Hematopoietic multipotent progenitor cell (in vitro differentiated cells): ENCODE results near the gene PGAM5. TPM values are rescaled to one million over a fixed set of nuclear protein-coding genes. Genes with fewer than 3 reads are reported as not detected.

Experiments
- DNase-seq, 3 donors: peaks; one replicate each; pipeline ENCODE4 v3.0.0-alpha.2; 2011 to 2015; ENCODE audit warnings: low read depth in 2 of 3, low spot score in 2 of 3
- total RNA-seq: library from RNA; depleted of rRNA; stranded (reverse); fragments of >200 nt; gene quantifications from one replicate; pipeline ENCODE4 v1.2.3, GENCODE V29; 2012

The PGAM5 gene
- total RNA-seq, result 61.7 TPM

DNA sequence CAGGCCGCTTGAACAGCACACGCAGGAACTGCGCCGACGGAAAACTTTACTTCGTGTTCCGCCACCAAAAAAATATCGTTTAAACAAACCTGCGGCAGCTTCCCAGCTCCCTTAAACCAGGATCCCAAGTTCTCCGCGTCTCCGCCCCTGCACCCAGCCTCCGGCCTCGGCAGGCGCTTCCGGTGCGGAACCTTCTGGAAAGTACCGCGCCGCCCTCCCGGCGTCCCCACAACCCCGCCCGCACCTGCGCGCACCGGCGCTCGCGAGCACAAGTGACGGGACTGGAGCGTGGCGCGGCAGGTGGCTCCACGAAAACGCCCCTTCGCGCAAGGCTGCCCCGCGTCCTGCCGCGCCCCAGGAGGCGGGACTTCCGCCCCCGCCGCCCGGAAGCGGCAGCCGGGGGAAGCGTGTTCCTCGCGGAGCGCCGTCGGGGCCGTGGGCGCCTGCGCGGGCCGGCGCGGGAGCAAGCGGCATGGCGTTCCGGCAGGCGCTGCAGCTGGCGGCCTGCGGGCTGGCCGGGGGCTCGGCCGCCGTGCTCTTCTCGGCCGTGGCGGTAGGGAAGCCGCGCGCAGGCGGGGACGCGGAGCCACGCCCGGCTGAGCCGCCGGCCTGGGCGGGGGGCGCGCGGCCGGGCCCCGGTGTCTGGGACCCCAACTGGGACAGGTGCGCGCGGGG, at the start of gene PGAM5:
TSS of gene PGAM5 (plus strand) at position 438 of the 675 bp plus-strand sequence. CDS start at position 473, 35 bp downstream.
- peak; percentile 92 to 93 (median 93) for DNase-seq

DNA sequence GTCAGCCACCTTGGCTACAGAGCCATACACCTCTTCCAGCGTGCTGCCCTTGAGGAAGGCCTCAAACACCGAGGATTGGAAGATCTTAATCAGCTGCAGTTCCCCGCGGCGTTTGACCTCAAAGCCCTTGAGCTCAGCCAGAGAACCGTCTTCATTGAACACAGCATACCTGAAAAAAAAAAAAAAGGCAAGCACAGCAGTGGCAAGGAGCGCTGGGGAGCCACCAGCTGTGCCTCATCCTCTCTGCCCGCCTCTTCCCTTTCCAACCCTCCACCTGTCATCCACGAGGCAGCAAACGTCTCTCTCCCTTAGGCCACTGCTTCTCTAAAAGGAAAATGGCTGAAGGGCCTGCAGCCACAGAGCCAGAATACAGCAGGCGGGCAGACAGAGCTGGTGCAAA, 49.6 kb upstream of the PGAM5 start:
- no peak for DNase-seq

DNA sequence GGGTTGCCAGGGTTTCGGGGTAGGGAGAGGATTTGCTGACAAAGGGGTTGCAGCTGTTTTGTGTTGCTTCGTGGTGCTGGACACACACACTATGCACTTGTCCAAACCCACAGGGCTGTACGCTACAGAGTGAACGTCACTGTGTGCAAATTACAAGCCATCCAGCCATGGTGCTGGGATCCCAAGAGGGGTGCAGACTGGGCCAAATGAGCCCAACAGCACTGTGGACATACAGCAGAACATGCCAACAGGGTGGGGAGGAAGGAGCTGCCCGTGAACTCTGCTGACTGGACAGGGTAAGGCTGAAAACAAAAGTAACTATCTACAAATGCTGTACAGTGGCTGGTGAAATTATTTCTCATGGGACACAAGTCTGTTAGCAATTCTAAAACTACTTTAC, 48.7 kb upstream of the PGAM5 start:
- no peak for DNase-seq

DNA sequence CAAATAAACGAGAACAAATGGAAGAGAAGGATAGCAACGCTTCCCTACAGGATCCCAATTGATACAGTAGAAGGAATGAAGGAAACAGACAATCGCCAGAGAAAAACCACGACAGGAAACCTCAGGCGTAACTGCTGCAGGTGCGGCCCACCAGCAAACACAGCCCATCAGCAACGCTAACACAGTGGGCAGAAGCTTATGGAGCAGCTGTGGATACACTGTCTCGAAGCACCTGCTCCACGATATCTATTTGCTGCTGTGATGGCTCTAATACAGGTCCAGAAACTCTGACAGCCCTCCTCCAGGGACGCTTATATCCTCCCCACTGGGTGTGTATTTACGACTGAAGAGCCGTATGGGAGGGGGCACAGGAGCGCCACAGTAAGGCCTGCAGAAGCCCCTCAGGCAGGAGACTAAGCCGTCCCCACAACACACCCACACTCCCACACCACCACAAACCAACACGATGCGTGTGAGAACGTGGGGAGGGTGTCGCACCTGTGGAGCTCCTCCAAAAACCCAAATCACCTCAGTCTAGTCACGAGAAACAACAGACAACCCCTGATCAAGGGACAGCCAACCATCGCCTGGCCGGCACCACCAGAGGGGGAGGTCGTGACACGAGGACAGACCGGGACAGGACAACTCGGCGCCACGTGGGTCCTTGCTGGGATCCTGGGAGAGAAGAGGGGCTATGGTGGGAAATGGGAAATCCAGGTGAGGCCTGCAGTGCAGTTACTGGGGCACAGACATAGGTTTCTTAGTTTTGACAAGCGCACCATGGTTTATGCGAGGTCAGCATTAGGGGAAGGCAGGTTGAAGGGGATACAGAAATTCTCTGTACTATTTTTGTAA, 47.5 kb upstream of the PGAM5 start:
- DNase-seq, result no peak

DNA sequence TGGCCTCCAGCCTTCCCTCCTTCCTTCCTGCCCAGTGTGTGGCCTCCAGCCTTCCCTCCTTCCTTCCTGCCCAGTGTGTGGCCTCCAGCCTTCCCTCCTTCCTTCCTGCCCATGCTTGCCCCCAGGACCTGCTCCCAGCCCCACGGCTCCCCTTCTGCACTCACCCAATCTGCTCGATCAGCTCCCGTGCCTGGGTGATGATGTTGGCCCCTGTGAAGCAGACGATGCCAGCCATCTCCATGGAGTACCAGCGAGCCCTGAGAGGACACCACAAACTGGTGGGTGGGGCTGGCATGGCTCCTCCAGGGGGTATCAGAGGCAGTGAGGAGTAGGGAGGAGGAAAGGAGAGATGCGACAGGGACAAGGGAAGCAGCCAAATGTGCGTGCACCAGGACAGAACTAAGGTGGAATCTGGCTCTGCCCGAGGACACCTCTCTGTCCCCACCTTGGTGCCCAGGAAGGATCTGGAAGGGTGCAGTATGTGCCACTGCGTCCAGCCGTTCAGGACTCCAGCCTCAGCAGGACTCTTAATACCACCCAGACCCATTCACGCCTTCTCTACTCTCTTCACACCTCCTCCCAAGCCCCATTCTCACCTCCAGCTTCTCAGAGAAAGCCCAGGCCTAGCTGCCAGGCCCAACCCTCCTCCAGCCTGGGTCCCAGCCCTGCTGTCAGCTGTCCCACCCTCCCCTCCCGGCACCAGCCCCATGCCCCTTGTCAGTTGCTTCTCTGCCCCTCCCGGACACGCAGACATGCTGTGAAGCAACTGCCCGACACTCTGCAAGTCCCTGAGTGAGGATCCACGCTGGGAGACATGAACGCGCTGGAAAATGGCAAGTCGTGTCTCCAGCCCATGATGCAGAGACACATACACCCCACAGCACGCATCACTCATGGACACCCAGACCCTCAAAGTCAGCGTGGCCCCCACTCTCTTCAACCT, 46.2 kb upstream of the PGAM5 start:
- no peak for DNase-seq

DNA sequence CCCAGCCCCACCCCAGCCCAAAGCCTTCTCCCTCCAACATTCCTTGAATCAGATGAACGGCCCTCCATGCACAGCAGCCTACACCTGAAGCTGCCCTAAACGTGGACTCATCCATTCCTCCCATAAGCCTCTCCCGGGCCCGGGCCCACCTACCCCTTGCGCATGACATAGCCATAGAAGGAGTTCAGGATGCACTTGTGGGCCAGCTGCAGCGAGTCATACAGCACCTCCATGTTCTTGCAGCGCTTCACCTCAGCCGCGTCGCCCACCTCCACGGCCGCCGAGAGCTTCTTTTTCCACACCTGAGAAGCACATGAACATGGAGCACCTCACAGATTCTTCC, 45.5 kb upstream of the PGAM5 start:
- no peak for DNase-seq

DNA sequence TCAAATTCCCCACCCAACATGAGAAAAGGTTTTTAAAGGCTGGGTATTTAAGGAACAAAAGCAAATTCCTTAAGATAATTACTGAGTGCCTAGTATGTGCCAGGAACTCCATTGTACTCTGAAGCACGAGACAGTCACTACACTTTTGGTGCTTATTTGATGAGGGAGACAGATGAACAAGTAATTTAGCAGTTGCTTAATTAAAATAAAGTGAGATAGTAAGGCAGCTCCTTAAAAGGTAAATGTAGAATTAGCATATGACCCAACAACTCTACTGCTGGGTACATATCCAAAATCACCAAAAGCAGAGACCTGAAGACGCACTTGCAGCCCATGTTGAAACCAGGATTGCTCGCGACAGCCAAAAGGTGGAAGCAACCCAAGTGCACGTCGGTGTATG, 44.8 kb upstream of the PGAM5 start:
- DNase-seq, result no peak

DNA sequence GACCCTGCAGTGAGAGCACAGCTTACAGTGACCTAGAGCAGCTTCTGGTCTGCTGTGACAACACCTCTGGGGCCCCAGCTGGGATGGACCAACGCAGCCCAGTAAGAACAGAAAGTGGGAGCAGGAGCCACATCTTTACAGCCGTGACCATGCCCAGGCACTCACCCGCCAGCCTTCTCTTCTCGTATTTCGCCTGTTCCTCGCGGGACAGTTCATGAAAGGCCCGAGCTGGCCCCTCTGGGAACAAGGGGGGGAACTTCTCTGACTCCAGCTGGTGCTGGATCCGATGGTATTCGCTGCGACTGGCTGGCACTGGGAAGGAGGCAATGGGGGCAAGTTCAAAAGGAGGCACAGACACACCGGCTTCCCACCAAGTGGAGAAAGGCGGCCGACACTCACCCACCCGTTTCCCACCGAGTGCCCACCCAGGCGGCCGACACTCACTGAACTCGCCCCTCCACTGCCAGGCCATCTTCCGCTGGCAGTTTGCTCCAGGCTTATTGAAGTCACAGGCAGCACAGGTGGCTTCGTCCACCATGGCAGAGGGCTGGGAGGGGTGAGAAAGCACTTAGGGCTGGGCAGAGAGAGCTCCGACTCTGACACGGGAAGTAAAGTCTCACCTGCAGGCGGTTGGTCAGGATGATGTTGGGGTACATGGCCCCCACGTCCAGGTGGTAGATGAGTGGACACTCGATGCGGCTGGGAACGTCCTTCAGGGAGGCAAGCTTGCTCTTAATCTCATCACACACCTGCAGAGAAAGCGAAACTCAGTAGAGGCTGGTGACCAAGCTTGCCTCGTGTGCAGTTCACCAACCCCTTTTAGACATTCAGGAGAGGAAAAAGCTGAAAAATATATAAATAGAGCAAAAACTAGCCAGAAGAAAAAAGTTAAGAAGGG, 42.2 kb upstream of the PGAM5 start:
- DNase-seq, result no peak

DNA sequence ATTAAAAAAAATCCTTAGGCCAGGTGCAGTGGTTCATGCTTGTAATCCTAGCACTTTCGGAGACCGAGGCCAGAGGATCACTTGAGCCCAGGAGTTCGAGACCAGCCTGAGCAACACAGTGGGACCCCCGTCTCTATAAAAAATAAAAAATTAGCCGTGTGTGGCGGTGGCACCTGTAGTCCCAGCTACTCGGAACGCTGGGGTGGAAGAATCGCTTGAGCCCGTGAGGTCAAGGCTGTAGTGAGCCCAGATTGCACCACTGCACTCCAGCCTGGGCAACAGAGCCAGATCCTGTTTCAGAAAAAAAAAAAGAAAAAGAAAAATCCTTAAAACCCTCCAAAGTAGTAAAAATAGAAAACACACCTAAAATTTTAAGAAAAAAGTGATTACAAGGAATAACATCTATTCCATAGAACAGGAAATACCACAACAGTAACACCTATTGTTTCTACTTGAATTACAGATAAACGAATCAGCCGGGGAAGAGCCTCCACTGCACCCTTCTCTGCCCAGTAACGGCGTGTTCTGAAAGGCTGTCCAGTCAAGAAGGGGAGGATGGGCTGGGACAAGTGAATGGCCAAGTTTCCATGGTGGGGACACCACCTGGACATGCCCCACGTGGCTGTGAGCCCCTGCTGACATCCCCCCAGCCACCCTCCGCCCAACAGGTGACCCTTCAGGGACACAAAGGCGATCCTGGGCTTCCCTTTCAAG, 41.3 kb upstream of the PGAM5 start:
- DNase-seq, result no peak

DNA sequence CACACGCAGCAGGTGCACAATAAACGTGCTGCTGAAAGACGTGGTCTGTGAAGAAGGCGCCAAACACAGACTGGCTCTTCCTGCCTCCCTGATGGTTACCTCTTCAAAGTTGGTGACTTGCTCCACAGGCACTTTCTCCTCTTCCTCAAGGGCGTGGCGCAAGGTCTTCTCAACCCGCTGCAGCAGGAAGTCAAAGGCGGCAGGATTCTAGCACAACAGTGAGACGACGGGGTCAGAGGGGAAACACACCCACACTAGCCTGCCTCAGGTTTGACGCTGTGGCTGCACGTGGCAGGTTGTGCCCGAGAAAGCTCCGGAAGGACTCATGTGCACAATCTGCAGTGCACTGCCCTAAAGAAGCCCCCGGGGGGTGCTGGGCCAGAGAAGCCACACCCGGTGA, 38.5 kb upstream of the PGAM5 start:
- no peak for DNase-seq

DNA sequence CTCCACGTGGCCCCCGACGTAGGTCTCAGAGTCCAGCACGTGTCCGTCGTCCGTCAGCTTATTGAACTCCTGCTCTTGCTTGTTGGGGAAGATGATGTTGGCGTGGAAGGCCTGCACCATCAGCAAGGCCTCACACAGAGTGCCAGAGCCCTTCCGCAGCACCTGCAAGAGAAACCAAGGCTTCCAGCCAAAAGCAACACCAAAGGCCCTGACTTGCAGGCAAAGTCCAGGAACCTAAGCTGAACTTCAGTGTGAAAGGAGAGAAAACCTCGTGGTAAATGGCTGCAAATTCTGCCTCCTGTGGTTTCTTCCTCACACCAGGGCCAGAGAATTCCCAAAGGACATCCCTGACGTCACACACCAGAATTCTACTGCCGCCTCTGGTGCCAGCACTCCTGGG, 38.0 kb upstream of the PGAM5 start:
- no peak for DNase-seq

DNA sequence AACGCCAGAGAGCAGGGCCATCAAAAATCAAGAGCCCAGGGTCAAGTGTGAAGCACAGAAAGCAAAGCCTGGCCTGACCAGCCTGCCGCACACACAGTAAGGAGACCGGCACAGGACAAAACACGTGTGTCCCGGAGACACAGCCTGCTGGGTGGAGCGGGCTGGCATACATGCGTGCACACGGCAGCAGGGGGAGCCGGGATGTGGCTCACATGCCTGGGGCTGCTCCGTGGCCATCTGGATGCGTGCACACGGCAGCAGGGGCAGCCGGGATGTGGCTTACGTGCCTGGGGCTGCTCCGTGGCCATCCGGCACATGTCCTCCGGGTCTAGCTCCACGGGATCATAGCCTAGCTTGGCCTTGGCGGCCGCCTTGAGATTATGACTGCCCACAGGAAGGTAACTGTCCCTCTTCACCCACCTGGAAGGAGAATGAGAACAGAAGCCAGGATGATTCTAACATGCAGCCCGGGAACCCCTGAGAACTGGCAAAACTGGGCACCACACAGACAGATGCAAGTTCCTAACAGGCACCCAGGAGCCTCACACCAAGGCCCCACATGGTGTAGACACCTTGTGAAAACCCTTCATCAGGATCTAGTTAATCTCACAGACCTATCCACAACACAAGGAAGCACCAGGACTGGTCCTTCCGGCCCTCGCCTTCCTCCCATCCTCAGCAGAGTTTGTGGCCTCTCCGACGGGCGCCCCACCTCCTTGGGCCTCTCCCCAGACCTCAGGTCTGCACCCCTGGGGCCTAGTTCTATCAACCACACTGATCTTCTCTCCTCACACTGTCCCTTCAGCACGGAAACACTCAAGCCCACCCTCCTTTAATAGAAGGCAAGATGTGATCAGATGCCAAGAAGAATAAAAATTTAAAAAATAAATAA, 37.1 kb upstream of the PGAM5 start:
- DNase-seq, result no peak

DNA sequence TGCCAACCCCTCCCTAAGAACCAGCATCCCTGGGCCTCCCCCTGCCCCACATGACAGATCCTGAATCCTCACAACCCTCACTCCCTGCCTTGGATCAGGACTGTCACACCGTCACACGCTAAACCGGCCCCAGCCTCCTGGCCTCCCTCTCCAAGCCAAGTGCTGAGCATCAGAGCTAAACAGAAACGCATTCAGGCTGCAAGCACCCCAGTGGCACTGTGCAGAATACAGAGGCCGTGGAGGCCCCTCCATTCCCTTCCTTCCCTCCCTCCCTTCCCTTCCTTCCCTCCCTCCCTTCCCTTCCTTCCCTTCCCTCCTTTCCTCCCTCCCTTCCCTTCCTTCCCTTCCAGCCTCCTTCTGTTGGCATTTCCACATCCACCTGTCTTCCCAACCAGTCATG, 36.1 kb upstream of the PGAM5 start:
- DNase-seq, result no peak

DNA sequence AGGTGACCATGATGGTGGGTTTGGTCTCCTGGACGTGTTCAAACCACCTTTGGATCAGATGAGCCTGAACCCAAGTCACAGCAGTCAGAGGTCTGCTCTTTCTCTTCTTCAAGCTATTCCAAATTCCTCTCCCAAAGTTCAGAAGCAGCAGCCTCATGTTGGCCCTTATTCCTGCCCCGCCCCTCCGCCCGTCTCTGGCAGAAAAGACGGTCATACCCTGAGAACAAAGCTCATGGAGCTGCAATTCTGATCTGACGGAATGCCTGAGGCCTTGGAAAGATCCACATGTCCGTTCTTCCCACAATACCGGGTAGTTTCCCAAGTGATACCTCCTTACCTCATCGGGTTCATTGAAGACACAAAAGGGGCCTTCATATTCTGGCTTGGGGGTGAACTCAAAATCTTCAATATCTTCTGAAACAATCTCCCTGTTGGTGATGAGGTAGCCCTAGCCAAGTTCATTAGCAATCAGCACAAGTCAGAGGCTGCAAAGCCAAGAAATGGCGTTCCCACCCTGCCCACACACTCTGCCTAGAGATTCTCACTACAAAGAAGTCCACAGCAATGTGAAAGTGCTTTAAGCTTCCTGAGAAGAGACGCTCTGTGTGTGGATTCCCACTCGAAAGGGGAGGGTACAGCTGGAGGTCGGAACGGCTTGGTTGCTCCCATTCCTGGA, 34.7 kb upstream of the PGAM5 start:
- DNase-seq, result no peak

DNA sequence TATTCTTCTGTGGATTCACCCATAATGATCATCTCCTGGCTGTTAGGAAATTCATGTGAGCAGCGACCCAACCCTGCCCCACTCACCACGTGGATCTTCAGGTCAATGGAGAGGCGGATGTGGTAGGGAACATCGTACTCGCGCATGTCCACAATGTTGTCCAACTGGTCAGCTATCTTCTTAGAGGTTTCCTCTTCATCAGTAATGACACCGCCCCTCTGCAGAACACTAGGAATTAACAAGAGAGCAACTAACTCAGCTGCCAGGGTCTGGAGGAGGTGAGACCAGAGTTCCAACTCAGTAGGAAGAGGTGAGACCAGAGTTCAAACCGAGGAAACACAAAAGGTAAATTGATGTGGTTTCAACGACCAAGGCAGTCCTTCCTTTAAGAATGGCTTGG, 33.1 kb upstream of the PGAM5 start:
- DNase-seq, result no peak

DNA sequence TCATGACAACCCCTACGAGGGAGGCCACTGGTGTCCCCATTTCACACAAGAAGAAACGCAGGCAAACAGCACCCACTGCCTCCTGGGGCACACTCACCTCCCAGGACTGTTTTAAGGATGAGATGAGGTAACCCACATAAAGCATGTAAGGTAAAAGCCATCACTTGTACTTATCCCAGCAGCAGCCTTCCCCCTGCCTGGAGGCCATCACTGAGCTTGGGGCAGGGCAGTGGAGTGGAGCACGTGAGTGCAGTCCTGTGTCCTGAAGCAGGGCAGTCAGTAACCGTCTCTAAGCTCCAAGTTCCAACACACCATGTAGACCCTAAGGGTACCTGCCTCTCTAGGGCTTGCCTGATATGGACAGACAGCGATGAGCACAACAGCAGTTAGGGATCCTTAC, 25.2 kb upstream of the PGAM5 start:
- DNase-seq, result no peak

DNA sequence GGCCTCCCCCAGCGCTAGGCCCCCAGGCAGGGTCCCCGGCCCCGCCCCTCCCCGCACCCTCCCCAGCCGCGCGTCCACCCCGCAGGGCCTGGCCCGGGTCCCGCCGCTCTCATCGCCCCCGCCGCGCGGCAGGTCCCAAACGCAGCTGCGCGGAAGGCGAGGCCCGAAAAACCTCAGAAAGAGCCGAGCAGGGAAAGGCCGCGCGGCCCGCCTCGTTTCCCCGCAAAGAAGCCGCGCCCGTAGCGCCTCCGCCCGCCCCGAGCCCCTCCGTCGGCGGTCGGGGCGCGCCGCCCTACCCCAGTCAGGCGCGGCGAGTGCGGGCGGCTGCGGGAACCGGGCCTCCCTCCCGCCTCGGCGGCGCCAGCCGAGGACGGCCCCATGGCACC, 23.8 kb upstream of the PGAM5 start:
- DNase-seq, result no peak
